Heart left ventricle (tissue), 16 donors: ENCODE data around the gene FGF14. TPM values are rescaled to one million over a fixed set of nuclear protein-coding genes. Genes with fewer than 3 reads are reported as not detected.

Experiments
- ATAC-seq, 4 donors: fragments of 200-7000 bp; cut with Tn5 transposase; one replicate each; pipeline ENCODE4 v1.9.1; 2020 to 2022; ENCODE audit warnings: moderate library complexity in 4 of 4, mild to moderate bottlenecking in 3 of 4, moderate number of reproducible peaks in 1 of 4
- DNase-seq, 5 donors: peaks; one replicate each; pipeline ENCODE4 v3.0.0-alpha.2; 2020
- H3K27ac ChIP-seq, 12 donors: fragments of 200-600 bp; sonication (generic) in 4 of 12; one replicate each; pipeline versions ENCODE4 v1.5.0 to v1.8.0; 2016 to 2022; ENCODE audit warnings: mild to moderate bottlenecking in 2 of 12
- H3K27me3 ChIP-seq, 9 donors: fragments of 200-600 bp; sonication (generic) in 2 of 9; one replicate each; pipeline versions ENCODE4 v1.5.1 to v1.8.0; 2016 to 2022; ENCODE audit warnings: mild to moderate bottlenecking in 3 of 9
- H3K36me3 ChIP-seq, 9 donors: fragments of 200-600 bp; sonication (generic) in 2 of 9; one replicate each; pipeline versions ENCODE4 v1.5.0 to v1.8.0; 2018 to 2022; ENCODE audit warnings: mild to moderate bottlenecking in 2 of 9
- H3K4me1 ChIP-seq, 12 donors: fragments of 200-600 bp; sonication (generic) in 4 of 12; one replicate each; pipeline versions ENCODE4 v1.5.0 to v1.8.0; 2016 to 2022; ENCODE audit warnings: mild to moderate bottlenecking in 3 of 12
- H3K4me3 ChIP-seq, 12 donors: fragments of 200-600 bp; sonication (generic) in 4 of 12; one replicate each; pipeline versions ENCODE4 v1.5.0 to v1.8.0; 2017 to 2022; ENCODE audit warnings: mild to moderate bottlenecking in 9 of 12, moderate library complexity in 4 of 12
- H3K9me3 ChIP-seq, 12 donors: fragments of 200-600 bp; sonication (generic) in 4 of 12; one replicate each; pipeline versions ENCODE4 v1.5.0 to v1.8.0; 2016 to 2022; ENCODE audit warnings: mild to moderate bottlenecking in 1 of 12
- CTCF ChIP-seq, 12 donors: fragments of 200-600 bp; sonication (generic) in 4 of 12; IDR thresholded peaks; one replicate each; pipeline versions ENCODE4 v1.5.0 to v1.8.0; 2018 to 2022; ENCODE audit warnings: antibody characterized with exemption in 12 of 12, mild to moderate bottlenecking in 5 of 12
- POLR2A ChIP-seq, 2 donors: fragments of 450-650 bp; IDR thresholded peaks; one replicate each; pipeline ENCODE4 v1.6.1; 2017; ENCODE audit warnings: antibody characterized with exemption in 2 of 2, mild to moderate bottlenecking in 2 of 2, moderate library complexity in 2 of 2
- WGBS, 4 donors: extraction: QIAGEN DNeasy Blood & Tissue Kit in 2 of 4; methylation state at CpG; one replicate each; pipeline versions ENCODE4 v1.1.5 to v1.1.7; 2013 to 2018; 5-methylcytosine and 5-hydroxymethylcytosine counted together
- intact Hi-C, 10 donors: fragments of 100-400 bp; cut with DNase I; formaldehyde crosslinking; loops; one replicate each; pipeline versions ENCODE4 v1.11.1 to v1.14.2; 2022
- polyA plus RNA-seq, 2 donors: library from polyadenylated mRNA; stranded (reverse); fragments of 200-250 nt; gene quantifications; one replicate each; pipeline ENCODE4 v1.2.3, GENCODE V29; 2013
- total RNA-seq, 9 donors: library from RNA; depleted of rRNA in 2 of 9; stranded (reverse); fragments of >200 nt in 2 of 9; fragmentation: NEBNext Ultra II Directional in 3 of 9; extraction: Animal tissue kit (Norgen Biotek cat#: 25700) in 3 of 9; gene quantifications; one replicate each; pipeline versions ENCODE4 v1.1.0 to v1.2.4, GENCODE V29; 2016 to 2023
- donor health status: ischemic (EF 13 %, LVEDD 7.1; RV severe dilation, severe dysfunction).
- donor health status: healthy with polysubstance abuse.
- donor health status: DM: no; HTN: yes; CAD: no.
- donor health status: DM: no; HTN: no; CAD: no.
- donor health status: ischemic (EF 25% LVEDD 6.9; RV normal size, moderate dysfunction).
- donor health status: ischemic (EF 25% LVEDD 5.7; RV mildly dilated, moderate dysfunction).
- donor health status: healthy.
- donor health status: DM: yes; HTN: yes; CAD: no.
- donor health status: ischemic (EF 35%, LVEDD 5.7; RV mildly dilated, moderate dysfunction).
- donor health status: nonischemic (EF 11% LVEDD 7.7; RV severe dilation, severe dysfunction).
- donor health status: DM: yes; HTN: yes; CAD: no.
- donor health status: PGD.
- donor health status: ischemic (EF 29% LVEDD 5.4; RV normal size, mild dysfunction).
- donor health status: nonischemic (EF 23%, LVEDD 6.1; RV moderate dilation, normal function).

Gene FGF14
- total and polyA plus RNA-seq, 11 donors = 0.14 to 6.3 (median 3.9) TPM

GRCh38 chr13:101985321-101985720 lies 416.5 kb downstream of the FGF14 start:
- Histone ChIP-seq H3K36me3 (no peaks in the 10 kb centered on the region), H3K27ac (no peak overlapping the region), H3K27me3 (no peaks in the 10 kb centered on the region), H3K4me1 (peaks cover 0 to 6% (median 0%) of the 10 kb centered on the region in 12 donors), H3K9me3 (no peaks in the 10 kb centered on the region), H3K4me3 (no peak overlapping the region)
- intact Hi-C loops = loop anchor here in 1 of 10 donors (10.0 kb wide), 1 partner anchor 799 kb away; no protein-coding TSS in a partner anchor
- TF ChIP-seq POLR2A (IDR thresholded peaks at IDR 0.05) (no peak), CTCF (IDR thresholded peaks at IDR 0.05) (no peak)
- WGBS, 4 donors = 74% methylated on average over 3 of the region's 3 CpGs
- DNase-seq = no peak
- ATAC-seq = no peak

- H3K36me3 ChIP-seq = no peaks in the 10 kb centered on the region
- intact Hi-C loops = loop anchor here in 1 of 10 donors (10.0 kb wide), 1 partner anchor 802 kb away; no protein-coding TSS in a partner anchor
- peak overlapping the region in 10 of 12 donors; percentile 12 to 71 (median 29) for H3K27ac ChIP-seq
- ATAC-seq = peak; percentile 81 to 86 (median 86)
- no peaks in the 10 kb centered on the region for H3K9me3 ChIP-seq
- H3K27me3 ChIP-seq = no peaks in the 10 kb centered on the region
- DNase-seq = no peak
- TF ChIP-seq CTCF (IDR thresholded peaks at IDR 0.05) (no peak), POLR2A (IDR thresholded peaks at IDR 0.05) (no peak)
- no peak overlapping the region for H3K4me3 ChIP-seq
- H3K4me1 ChIP-seq = peaks cover 0 to 19% (median 8%) of the 10 kb centered on the region in 12 donors
Measured at GRCh38 chr13:101982903-101983302, 418.9 kb downstream of the FGF14 start.

GRCh38 chr13:101979825-101980224 lies 422.0 kb downstream of the FGF14 start:
- peaks cover 0 to 30% (median 11%) of the 10 kb centered on the region in 12 donors for H3K4me1 ChIP-seq
- WGBS, 4 donors = 36 to 49% (median 40%) methylated on average over 3 of the region's 3 CpGs
- DNase-seq (no peak), ATAC-seq (no peak)
- no peaks in the 10 kb centered on the region for H3K27me3 ChIP-seq
- no peaks in the 10 kb centered on the region for H3K36me3 ChIP-seq
- intact Hi-C loops = loop anchor here in 1 of 10 donors (10.0 kb wide), 1 partner anchor 805 kb away; no protein-coding TSS in a partner anchor
- no peak overlapping the region for H3K4me3 ChIP-seq
- H3K27ac ChIP-seq = no peak overlapping the region
- no peaks in the 10 kb centered on the region for H3K9me3 ChIP-seq
- TF ChIP-seq POLR2A (IDR thresholded peaks at IDR 0.05) (no peak), CTCF (IDR thresholded peaks at IDR 0.05) (no peak)

GRCh38 chr13:101978552-101979315 lies 423.1 kb downstream of the FGF14 start:
- no peaks in the 10 kb centered on the region for H3K9me3 ChIP-seq
- no peak overlapping the region for H3K27ac ChIP-seq
- ATAC-seq = peak in 3 of 4 donors; percentile 45 to 47 (median 46)
- peak in 3 of 5 donors; percentile 11 to 52 (median 41) for DNase-seq
- H3K27me3 ChIP-seq = no peaks in the 10 kb centered on the region
- TF ChIP-seq POLR2A (IDR thresholded peaks at IDR 0.05) = no peak
- TF ChIP-seq CTCF (IDR thresholded peaks at IDR 0.05) = no peak
- no peak overlapping the region for H3K4me3 ChIP-seq
- intact Hi-C loops = no loop called here
- H3K36me3 ChIP-seq = no peaks in the 10 kb centered on the region
- H3K4me1 ChIP-seq = peaks cover 0 to 30% (median 11%) of the 10 kb centered on the region in 12 donors
- WGBS, 4 donors = 28 to 41% (median 36%) methylated on average over 5 of the region's 5 CpGs
